Hepatocyte (in vitro differentiated cells): Measurements from ENCODE around the gene FAM131C. TPM values are rescaled to one million over a fixed set of nuclear protein-coding genes. Genes with fewer than 3 reads are reported as not detected.

Experiments
- DNase-seq: peaks from one replicate; pipeline ENCODE4 v3.0.0-alpha.2; 2016; ENCODE audit warnings: low spot score
- H2AFZ ChIP-seq: fragments of 200-600 bp; sonication (generic); 2 replicates; pipeline ENCODE4 v1.6.0; 2016; ENCODE audit warnings: antibody characterized with exemption, mild to moderate bottlenecking
- H3K27ac ChIP-seq: fragments of 200-600 bp; sonication (generic); 2 replicates; pipeline ENCODE4 v1.5.1; 2016; ENCODE audit warnings: mild to moderate bottlenecking
- H3K27me3 ChIP-seq: fragments of 200-600 bp; sonication (generic); 2 replicates; pipeline ENCODE4 v1.6.1; 2016
- H3K36me3 ChIP-seq: fragments of 200-600 bp; sonication (generic); replicated peaks from 2 replicates; pipeline ENCODE4 v1.5.1; 2016; ENCODE audit warnings: low read depth; ENCODE audit not compliant: insufficient read depth
- H3K4me1 ChIP-seq: fragments of 200-600 bp; sonication (generic); 2 replicates; pipeline ENCODE4 v1.5.1; 2016; ENCODE audit warnings: mild to moderate bottlenecking, moderate library complexity; ENCODE audit not compliant: insufficient read depth
- H3K4me2 ChIP-seq: fragments of 200-600 bp; sonication (generic); 2 replicates; pipeline ENCODE4 v1.6.0; 2016
- H3K4me3 ChIP-seq: fragments of 200-600 bp; sonication (generic); 2 replicates; pipeline ENCODE4 v1.5.1; 2016; ENCODE audit warnings: mild to moderate bottlenecking
- H3K79me2 ChIP-seq: fragments of 200-600 bp; sonication (generic); 2 replicates; pipeline ENCODE4 v1.6.0; 2017; ENCODE audit warnings: mild to moderate bottlenecking
- H3K9me2 ChIP-seq: fragments of 200-600 bp; sonication (generic); replicated peaks from 2 replicates; pipeline ENCODE4 v1.6.0; 2017; ENCODE audit warnings: mild to moderate bottlenecking; ENCODE audit not compliant: insufficient read depth
- H3K9me3 ChIP-seq: fragments of 200-600 bp; sonication (generic); 2 replicates; pipeline ENCODE4 v1.5.1; 2016; ENCODE audit warnings: low read depth, mild to moderate bottlenecking
- H4K20me1 ChIP-seq: fragments of 200-600 bp; sonication (generic); 2 replicates; pipeline ENCODE4 v1.6.0; 2016; ENCODE audit warnings: mild to moderate bottlenecking; ENCODE audit not compliant: insufficient read depth, poor library complexity, severe bottlenecking
- EZH2 ChIP-seq: fragments of 200-600 bp; sonication (generic); IDR thresholded peaks from 2 replicates; pipeline ENCODE4 v1.6.1; 2016; ENCODE audit warnings: antibody characterized with exemption, mild to moderate bottlenecking, borderline replicate concordance
- EZH2phosphoT487 ChIP-seq: fragments of 200-600 bp; sonication (generic); IDR thresholded peaks from one replicate; pipeline ENCODE4 v1.6.1; 2018; ENCODE audit warnings: antibody characterized with exemption, mild to moderate bottlenecking, low read depth, moderate library complexity; ENCODE audit not compliant: unreplicated experiment, severe bottlenecking
- WGBS: methylation state at CpG from one replicate; pipeline ENCODE4 v1.1.6; 2016; ENCODE audit warnings: low lambda C conversion rate; ENCODE audit errors: missing lambda C conversion rate; 5-methylcytosine and 5-hydroxymethylcytosine counted together
- polyA plus RNA-seq: library from polyadenylated mRNA; unstranded; fragments of >200 nt; fragmentation: Nextera tagmentation; extraction: Ambion mirVana; gene quantifications from 2 replicates; pipeline ENCODE4 v1.2.1, GENCODE V29; 2016
- total RNA-seq: library from RNA; depleted of rRNA; stranded (reverse); fragments of >200 nt; gene quantifications from 2 replicates; pipeline ENCODE4 v1.2.3, GENCODE V29; 2014
- TF ChIP-seq, protein P1 (sequence below): fragments of 200-600 bp; sonication (generic); IDR thresholded peaks from 2 replicates; pipeline ENCODE4 v1.5.1; 2016; ENCODE audit warnings: antibody characterized with exemption, mild to moderate bottlenecking; ENCODE audit not compliant: poor library complexity

The FAM131C gene
- total and polyA plus RNA-seq, 2 experiments from 2014 or later: 3.5 to 7.5 TPM

DNA sequence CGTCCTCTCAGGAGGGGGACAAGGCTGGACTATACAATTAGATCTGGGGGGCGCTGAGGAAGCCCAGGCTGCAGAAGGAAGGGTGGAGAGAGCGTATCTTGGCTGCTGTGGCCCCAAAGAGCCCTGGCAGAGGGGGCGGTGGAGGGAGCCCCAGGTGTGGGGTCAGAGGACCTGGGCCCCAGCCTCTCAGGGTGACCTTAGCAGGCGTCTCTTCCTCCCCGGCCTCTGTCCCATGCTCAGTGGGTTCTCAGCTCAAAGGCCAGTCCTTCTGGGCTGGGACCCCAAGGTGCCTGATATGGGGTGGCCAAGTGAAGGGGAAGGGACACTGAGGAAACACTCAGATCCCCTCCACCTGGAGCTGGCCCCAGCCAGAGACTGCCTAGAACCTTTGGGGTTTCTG is 1.8 kb downstream of the FAM131C start:
- TF ChIP-seq EZH2phosphoT487 (no peak), EZH2 (no peak)
- TF ChIP-seq, protein P1, sequence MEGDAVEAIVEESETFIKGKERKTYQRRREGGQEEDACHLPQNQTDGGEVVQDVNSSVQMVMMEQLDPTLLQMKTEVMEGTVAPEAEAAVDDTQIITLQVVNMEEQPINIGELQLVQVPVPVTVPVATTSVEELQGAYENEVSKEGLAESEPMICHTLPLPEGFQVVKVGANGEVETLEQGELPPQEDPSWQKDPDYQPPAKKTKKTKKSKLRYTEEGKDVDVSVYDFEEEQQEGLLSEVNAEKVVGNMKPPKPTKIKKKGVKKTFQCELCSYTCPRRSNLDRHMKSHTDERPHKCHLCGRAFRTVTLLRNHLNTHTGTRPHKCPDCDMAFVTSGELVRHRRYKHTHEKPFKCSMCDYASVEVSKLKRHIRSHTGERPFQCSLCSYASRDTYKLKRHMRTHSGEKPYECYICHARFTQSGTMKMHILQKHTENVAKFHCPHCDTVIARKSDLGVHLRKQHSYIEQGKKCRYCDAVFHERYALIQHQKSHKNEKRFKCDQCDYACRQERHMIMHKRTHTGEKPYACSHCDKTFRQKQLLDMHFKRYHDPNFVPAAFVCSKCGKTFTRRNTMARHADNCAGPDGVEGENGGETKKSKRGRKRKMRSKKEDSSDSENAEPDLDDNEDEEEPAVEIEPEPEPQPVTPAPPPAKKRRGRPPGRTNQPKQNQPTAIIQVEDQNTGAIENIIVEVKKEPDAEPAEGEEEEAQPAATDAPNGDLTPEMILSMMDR: no peak
- no peaks in the 10 kb centered on the region for H3K9me2 ChIP-seq
- WGBS: 91% methylated on average over 6 of the region's 6 CpGs
- no peak for DNase-seq
- peaks cover 24% of the 10 kb centered on the region for H3K4me1 ChIP-seq
- H3K27me3 ChIP-seq: no peaks in the 10 kb centered on the region
- H3K27ac ChIP-seq: no peak overlapping the region
- no peak overlapping the region for H3K4me2 ChIP-seq
- no peaks in the 10 kb centered on the region for H3K9me3 ChIP-seq
- no peaks in the 10 kb centered on the region for H4K20me1 ChIP-seq
- H3K79me2 ChIP-seq: no peaks in the 10 kb centered on the region
- H3K4me3 ChIP-seq: no peak overlapping the region
- no peaks in the 10 kb centered on the region for H3K36me3 ChIP-seq
- H2AFZ ChIP-seq: no peak overlapping the region

DNA sequence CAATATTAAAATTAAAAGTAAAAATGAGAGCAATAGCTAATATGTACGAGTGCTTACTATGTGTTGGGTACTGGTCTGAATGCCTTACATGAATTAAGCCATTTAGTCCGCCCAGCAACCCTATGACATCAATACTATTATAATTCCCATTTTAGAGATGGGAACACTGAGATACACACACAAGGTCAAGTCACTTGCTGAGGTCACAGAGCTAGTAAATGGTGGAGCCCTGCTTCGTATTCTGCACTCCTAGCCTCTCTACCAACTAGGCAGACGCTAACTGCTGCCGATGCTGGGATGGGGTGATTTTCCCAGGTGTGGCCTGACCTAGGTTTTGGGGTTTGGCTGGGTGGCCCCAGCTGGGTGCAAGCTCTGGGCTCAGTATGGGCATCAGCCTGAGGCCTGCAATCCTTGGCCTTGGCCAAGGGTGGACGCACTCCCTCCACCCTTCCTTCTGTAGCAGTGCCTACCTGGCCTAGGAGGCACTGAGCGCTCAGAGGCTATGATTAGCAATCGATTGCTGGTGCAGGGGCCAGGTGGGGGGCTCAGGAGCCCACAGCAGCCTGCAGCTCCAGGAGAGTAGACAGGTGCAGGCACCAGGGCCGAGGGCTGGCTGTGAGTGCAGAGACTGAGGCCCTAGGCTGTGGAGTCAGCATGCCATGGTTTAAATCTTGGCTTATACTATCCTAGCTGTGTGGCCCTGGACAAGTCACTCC is 2.7 kb downstream of the FAM131C start:
- peaks cover 31% of the 10 kb centered on the region for H3K4me1 ChIP-seq
- H3K36me3 ChIP-seq: no peaks in the 10 kb centered on the region
- 90% methylated on average over 9 of the region's 9 CpGs for WGBS
- no peaks in the 10 kb centered on the region for H3K9me3 ChIP-seq
- H2AFZ ChIP-seq: no peak overlapping the region
- no peaks in the 10 kb centered on the region for H3K27me3 ChIP-seq
- H3K4me2 ChIP-seq: no peak overlapping the region
- no peaks in the 10 kb centered on the region for H4K20me1 ChIP-seq
- no peaks in the 10 kb centered on the region for H3K9me2 ChIP-seq
- no peak overlapping the region for H3K27ac ChIP-seq
- no peak overlapping the region for H3K4me3 ChIP-seq
- TF ChIP-seq EZH2phosphoT487 (no peak), EZH2 (no peak)
- TF ChIP-seq, protein P1: no peak
- H3K79me2 ChIP-seq: no peaks in the 10 kb centered on the region
- no peak for DNase-seq

- WGBS: 64% methylated on average over 10 of the region's 11 CpGs
- TF ChIP-seq EZH2: no peak
- no peak for TF ChIP-seq EZH2phosphoT487
- TF ChIP-seq, protein P1: no peak
- Histone ChIP-seq H4K20me1 (no peaks in the 10 kb centered on the region), H3K4me1 (peaks cover 33% of the 10 kb centered on the region), H3K4me3 (no peak overlapping the region), H3K9me3 (no peaks in the 10 kb centered on the region), H3K27ac (peak overlapping the region; percentile 83), H3K36me3 (no peaks in the 10 kb centered on the region), H3K27me3 (no peaks in the 10 kb centered on the region), H3K79me2 (no peaks in the 10 kb centered on the region), H3K4me2 (peak overlapping the region; percentile 40), H3K9me2 (no peaks in the 10 kb centered on the region), H2AFZ (no peak overlapping the region)
- peak; percentile 57 for DNase-seq
These were observed 4.8 kb downstream of the FAM131C start for GRCh38 chr1:16068356-16069270.
